COLO829 (cell line): Measurements from ENCODE around the gene ZNF438.

ENCODE experiments used
- DNase-seq: peaks from one replicate; pipeline ENCODE4 v3.0.0; 2012; ENCODE audit warnings: low spot score

ZNF438 gene

DNA sequence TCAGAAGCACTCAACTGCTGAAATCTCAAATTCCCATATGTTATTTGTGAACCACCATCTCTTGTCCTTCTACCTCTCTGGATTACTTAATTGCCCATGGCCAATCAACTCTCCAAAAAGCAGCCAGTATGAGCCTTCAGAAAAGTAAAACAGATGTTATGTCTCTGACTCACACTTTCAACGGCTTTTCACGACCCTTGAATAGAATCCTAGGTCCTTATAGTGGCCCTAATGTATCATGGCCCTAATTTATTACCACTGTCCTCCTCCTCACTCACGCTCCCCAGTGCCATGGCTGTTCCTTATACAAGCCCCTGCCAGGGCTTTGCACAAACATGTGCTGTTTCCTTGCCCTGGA is 20.0 kb downstream of the ZNF438 start:
- no peak for DNase-seq

DNA sequence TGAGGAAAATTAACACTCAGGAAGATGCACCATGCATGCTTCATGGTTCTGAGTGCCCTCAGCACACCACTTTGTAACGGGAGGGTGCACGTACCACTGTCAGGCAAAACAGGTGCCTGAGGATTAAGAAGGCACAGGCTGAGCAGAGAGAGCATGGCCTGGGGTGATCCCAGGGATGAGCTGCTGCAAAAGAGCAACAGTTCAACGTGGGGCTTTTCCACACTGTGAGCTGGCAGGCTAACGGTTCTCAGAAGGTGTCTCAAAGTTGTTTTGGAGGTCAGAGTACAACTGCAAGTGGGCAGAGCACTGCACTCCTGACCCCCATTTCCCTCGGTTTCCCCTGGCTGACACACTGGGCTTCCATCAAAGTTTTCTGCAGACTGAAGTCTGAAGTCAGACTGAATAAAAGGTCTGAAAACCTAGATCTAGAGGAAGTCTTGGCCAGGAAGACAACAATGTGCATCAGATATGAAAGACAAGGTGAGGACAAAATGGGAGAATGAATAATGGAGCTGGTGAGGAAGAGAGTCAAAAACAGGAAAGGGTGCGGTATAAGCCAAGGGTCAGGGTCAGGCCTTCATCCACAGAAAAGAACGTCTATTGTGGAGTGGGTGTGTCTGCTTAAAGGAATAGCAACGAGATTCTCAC is 20.5 kb downstream of the ZNF438 start:
- DNase-seq, result no peak

DNA sequence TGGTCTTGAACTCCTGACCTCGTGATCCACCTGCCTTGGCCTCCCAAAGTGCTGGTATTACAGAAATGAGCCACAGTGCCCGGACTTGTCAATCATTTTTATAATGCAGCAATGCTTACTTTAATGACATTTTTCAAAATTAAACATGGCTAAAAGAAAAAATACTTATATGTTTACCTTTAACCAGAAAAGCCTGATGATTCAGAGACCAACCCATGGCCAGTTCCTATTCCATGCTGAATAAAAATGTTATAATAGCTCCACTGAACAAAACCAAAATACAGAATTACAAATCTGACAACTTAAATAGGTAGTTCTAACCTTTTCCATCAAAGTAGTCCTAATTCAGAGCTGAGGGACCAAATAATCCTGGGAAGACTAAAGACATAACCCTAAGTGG is 21.6 kb downstream of the ZNF438 start:
- DNase-seq, result no peak

DNA sequence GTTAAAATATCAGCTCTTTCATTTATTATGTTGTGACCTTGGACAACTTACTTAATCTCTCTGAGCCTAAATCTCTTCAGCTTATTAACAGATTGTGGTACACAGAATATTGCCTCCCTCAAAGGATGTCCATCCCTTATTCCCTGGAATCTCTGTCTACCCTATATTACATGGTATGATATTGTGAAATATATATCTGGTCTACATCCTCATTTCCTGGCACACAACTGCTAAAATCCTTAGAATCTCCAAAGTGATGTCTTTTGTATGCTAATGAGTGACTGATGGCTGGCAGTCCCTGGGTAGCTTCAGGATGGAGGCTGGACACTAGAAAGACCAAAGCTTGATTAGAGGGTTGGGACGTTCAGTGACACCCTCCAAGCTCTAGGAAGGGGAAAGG is 25.8 kb downstream of the ZNF438 start:
- DNase-seq, result no peak

DNA sequence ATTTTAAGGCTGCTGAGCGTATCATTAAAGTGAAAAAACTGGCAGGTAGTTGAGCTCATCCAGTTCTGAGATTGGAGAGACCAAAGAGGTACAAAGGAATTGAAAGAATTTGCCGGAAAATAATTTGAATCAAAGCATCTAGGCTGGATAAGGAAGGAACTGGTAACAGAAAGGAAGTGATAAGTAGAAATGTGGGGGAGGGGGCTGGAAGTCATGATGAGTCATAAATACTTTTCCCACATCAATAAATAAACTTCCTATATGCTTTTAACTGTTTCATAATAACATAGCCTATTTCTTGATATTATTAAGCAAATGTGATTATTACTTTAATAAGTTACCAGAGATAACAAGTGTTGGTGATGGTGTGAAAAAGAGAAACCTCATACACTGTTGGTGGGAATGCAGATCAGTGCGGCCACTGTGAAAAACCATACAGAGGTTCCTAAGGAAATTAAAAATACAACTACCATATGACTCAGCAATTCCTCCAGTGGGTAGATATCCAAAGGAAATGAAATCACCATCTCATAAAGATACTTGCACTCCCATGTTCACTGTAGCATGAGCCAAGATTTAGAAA is 27.0 kb downstream of the ZNF438 start:
- DNase-seq, result no peak

DNA sequence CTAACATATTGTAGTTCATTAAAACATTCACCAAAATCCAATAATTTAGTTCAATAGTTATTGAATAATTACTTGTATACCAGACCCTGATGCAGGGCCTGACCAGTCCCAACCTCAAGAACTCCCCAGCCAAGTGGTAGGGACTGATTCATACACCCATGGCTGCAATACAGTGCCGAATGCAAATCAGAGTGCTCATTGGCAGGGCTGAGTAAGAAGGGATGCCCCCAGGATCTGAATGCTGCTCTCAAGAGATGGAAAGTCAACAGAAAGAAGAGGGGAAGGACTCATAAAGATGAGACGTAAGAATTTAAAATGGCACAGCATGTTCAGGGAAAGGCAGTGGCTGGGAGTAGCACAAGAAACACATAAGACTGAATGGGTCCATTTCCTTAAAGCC is 29.9 kb downstream of the ZNF438 start:
- DNase-seq, result no peak

DNA sequence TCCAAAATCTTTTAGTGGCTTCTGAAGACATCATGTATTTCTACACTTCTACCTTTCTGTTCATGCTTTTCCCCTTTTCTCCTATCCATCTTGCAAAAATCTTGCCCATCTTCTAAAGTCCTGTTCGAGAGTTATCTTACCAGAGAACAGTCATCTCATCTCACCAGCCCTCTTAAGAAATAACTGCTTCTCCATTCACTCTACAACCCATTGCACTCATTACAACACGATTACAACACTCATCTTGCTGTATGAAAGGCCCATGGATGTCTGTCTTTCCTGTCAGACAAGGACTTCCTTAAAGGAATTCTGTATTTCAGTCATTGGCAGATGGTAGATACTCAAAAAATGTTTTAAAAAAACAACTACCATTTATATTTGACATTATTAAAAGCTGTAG is 30.8 kb downstream of the ZNF438 start:
- no peak for DNase-seq

DNA sequence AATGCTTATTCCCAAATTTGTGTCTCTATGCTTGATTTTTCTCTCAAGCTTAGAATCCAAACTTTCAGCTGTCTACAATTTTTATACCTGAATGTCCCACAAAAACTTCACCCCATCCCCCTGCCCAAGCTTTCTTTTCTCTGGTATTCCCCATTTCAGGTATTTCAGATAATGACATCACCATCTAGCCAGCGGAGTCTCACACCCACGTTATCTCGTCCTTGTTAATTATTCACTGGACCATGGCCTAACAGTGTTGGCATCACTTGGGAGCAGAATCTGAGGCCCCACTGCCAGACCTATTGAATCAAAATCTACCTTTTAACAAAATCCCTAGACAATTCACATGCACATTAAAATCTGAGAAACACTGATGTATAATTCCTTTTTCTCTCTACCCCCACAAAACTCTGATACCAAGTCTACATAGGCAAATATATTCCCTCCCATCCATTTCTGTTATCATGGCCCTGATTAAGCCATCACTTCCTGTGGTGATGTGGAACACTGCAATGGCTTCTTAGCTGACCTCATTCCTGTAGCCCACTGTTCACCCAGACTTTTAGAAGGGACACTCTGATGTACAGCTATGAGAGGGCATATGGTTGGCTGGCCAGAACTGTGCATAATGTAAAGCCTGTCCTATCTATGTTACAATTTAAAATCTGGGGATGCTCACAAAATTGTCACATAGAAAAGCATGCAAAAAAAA is 31.4 kb downstream of the ZNF438 start:
- DNase-seq, result no peak

DNA sequence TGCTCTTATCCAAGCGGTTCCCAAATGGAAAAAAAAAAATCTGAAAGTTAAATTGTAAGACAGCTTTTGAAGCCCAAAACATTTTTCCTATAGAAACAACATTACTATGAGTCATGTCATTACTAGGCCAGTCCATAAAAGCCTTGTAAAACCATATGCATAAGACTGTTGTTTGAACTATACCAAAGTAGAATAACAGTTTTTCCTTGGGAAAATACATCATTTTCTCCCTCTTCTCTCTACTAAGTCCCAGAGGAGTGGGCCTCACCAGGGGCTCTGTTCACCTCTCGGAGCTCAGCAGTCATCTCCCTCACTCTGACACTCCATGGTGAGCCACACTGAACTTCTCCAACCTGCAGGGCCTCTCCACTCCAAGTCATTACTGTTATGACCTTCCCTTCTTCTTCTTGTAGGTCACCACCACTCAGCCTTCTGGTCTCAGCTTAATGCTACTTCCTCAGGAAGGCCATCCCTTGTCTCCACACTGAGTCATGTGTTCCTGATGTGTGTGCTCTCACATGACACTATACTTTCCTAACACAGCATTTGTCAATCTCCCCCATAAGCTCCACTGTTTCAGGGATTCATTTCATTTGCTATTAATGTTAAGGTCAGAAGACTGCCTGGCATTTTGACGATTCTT is 32.5 kb downstream of the ZNF438 start:
- DNase-seq, result no peak

DNA sequence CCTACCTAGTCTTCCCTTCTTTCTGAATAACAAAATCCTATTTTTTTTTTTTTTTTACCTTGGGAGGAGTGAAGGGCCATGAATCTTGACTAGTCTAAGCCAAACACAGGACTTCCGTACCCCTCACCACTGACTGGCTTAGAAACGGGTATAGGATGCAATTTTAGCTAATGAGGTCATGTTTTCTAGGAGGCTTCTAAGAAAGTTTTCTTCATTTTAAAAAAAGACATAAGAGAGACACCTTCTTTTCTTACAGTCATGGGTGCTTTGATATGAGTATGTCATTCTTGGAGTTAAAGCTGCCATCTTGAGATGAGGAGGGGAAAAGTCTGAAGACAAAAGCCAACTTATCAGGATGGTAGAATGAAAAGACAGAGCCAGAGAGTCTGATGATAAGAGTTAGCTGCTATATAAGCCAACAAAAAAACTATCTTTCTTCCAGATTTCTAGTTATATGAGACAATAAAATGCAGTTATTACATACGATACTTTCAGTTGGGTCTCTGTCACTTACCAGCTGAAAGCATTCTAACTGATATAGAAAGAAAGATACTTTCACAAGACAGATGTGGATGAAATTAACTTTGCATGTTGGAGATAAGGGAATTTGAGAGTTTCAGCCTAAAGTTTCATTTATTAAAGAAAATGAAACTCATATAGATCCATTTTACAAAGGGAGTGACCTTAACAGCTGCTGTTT is 34.0 kb downstream of the ZNF438 start:
- no peak for DNase-seq

DNA sequence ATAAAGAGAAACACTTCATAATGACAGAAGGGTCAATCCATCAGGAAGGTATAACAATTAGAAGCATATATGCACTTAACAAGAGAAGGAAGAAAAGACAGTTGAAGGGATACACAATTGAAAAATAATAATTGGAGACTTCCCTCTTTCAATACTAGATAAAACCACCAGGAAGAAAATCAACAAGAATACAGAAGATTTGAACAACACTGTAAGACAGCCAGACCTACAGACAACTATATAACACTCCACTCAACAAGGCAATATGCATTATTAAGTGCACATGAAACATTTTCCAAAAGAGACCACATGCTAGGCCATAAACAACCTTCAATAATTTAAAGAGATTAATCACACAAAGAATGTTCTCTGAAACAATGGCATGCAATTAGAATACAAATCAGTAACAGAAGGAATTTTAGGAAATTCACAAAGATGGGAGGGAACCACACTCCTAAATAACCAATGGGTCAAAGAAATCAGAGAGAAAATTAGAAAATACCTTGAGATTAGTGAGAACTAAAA is 35.1 kb downstream of the ZNF438 start:
- DNase-seq, result no peak

DNA sequence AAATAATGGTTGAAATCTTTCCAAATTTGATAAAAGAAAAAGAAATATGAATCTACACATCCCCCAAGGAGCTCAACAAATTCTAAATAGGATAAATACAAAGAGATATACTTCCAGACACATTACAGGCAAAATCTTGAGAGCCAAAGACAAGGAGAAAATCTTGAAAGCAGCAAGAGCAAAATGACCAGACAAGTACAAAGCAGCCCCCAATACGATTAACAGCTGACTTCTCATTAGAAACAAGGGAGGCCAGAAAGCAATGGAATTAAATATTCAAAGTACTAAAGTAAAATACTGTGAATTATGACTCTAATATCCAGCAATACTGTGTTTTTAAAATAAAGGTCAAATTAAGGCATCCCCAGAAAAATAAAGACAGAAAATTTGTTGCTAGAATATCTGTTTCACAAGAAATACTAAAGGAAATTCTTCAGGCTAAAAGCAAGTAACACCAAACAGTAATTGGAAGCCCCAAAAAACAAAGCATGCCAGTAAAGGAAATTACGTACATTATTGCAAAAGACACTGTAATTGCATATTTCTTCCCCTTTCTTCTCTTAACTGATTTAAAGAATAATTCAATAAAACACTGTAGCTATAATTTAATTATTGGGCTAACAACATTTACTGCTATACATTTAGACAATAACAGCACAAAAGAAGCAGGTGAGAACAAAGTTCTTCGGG is 36.4 kb downstream of the ZNF438 start:
- no peak for DNase-seq

DNA sequence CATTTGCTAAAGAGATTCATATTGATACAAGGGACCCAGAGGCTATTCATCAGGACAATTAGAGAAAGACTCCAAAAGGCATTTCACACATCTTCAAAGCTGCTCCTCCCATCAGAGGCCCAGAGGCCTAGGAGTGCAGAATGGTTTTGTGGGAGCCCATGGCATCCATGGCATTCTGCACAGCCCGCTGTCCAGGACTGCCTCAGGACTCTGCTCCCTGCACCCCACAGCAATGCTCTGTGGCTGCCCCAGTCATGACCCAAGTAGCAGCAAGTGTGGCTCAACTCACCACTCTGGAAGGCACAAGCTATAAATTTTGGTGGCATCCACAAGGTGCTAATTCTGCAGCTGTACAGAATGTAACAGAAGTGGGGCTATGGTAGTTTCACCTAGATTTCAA is 38.5 kb downstream of the ZNF438 start:
- DNase-seq, result no peak

DNA sequence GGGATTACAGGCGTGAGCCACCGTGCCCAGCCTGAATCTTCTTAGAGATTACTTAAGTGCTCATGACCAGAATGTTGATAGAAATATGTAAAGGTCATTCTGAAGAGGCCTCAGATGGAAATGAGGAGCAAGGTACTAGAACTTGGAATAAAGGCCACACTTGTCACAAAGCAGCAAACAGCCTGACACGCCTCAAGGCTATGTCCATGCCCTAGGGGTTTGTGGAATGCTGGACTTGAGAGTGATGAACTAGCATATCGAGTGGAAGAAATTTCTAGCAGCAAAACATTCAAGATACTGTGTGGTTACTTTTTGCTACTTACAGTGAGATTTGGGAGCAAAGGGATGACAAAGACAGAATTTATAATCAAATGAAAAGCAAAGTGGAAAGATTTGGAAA is 39.0 kb downstream of the ZNF438 start:
- DNase-seq, result no peak

DNA sequence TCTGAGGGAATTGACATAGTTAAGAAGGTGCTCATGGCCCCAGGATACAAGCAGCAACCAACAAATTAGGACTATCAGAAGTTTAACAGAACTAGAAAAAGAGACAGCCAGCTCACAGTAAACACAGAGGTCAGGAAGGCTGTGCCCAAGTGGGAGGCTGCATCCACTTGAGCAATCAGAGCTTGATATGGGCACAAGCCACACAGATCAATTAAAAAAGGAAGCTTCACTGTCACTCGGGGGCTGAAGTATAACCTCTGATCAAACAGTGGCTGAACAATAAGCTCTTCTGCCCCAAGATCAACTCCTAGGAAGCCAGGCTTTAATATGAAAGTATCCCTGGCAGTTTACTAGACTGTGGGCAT is 40.0 kb downstream of the ZNF438 start:
- DNase-seq, result no peak

DNA sequence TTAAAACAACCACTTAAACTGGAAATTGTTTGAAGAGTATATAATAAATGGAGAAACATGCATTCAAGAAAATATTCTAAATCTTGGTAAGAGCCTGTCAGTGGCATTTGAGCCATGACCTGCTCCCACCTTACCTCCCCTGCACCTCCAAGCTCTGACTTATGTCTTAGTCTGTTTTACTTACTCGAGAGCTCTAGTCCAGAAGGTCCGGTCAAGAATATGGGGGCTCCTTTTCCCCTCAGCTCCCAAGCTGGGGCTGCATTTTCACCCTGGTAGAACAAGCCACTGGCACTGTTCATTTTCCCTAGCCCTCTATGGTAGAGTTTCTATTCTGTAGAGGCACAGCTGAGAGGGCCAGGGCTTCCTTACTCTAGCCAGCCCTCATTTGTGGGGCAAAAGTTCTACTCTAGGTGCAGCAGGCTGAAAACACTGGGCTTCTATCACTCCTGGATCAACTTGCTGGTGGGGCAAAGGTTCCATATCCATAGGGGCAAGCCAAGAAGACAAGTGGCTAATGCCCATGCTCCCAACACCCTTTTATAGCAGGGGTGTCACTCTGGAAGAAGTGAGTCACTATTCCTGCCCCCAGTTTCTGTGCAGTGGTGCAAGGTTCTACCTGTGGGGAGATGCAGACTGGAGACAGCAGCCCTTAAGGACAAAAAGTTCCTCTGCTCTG is 40.6 kb downstream of the ZNF438 start:
- DNase-seq, result no peak

DNA sequence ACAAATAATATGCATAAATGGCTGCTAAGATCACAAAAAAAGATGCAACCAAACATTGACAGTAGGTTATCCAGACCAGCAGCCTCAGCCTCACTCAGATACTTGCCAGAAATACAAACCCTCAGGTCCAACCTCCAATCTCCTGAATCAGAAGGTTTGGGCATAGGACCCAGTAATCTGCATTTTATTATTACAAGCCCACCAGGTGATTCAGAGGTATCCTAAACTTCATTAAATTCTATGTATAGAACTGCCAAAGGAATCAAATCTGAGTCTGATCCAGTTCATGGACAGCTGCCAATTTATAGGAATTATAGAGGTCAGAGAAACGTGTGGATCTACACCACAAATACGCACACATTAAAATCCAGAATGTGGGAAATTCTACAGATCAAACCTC is 41.3 kb downstream of the ZNF438 start:
- DNase-seq, result no peak

DNA sequence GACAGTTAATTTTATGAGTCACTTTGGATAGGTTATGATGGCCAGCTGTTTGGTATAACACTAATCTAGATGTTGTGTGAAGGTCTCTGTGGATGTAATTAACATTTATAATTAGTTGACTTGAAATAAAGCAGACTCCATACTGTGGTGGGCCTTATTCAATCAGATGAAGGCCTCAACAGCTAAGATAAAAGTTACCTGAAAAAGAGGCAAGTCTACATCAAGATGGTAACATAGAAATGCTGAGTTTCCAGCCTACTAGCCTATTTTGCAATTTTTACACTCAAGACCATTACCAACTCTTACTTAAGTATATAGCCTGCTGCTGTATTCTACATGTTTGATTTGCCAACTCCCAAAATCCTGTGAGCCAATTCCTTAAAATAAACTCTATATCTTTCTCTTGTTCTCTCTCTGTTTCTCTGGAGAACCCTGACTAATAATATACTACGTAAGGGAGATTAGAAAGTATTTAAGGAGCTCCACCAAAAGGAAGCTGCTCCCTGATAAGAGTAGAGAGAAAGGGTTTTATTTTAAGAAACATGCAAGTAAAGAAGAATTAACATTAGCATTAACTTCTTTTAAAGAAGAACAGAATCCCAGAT is 42.7 kb downstream of the ZNF438 start:
- no peak for DNase-seq

DNA sequence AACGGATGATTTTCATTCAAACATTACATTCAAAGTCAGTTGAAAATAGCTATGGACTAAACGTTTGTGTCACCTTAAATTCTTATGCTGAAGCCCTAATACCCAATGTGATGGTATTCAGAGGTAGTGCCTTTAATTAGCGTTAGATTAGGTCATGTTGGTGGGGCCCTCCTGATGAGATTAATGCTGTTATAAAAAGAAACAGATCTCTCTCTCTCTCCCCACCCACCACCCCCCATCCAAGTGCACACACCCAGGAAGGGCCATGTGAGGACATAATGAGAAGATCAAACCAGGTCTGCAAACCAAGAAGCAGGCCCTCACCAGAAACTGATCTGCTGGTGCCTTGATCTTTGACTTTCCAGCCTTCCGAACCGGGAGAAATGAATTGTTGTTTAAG is 44.2 kb downstream of the ZNF438 start:
- DNase-seq, result no peak

DNA sequence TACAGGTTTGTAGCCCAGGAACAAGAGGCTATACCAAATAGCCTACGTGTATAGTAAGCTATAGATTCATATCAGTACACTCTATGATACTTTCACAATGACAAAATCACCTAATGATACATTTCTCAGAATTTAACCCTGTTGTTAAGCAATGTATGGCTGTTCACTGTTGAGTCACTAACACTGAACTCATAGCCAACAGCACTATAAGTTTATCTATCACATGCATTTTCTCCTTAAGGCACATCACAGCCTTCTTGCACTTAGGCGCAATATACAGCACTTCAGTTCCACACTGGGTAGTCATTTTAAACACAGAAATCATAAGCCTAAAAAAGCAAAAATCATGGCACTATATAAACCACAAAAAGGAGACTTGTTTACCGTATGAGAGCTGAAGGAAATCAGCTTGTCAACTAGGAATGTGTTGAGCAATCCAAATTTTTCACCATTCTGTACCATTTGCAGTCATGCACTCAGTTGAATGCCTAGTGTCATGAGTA is 45.6 kb downstream of the ZNF438 start:
- DNase-seq, result no peak

DNA sequence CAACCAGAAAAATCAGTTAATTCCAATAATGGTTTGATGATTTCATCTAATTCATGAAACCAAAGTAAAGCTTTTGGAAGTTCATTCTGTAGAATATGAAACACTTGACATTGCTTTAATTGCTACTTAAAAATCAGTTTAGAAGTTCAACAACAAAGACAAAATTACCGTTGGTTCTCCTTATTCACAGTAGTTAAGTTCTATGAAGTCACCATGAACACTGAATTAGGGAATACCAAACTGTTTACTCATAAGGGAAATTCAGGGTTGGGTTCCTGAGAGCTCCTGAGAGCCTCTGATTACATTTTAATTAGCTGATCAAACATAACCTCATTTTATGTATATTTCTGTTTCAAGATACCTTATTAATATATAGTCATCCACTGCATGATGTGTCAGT is 46.2 kb downstream of the ZNF438 start:
- no peak for DNase-seq
